Rectal smooth muscle tissue (tissue), 1 donor: ENCODE measurements around the gene TP53I13.

ENCODE experiments used
- H3K27ac ChIP-seq: one replicate; pipeline ENCODE4 v1.7.0; 2013; ENCODE audit warnings: low read depth, low read length, inconsistent platforms
- H3K27me3 ChIP-seq: one replicate; pipeline ENCODE4 v1.7.0; 2013; ENCODE audit warnings: low read length; ENCODE audit not compliant: control insufficient read depth, insufficient read depth
- H3K36me3 ChIP-seq: one replicate; pipeline ENCODE4 v1.7.0; 2013; ENCODE audit warnings: low read length; ENCODE audit not compliant: control insufficient read depth, insufficient read depth
- H3K4me1 ChIP-seq: one replicate; pipeline ENCODE4 v1.7.0; 2013; ENCODE audit warnings: low read length; ENCODE audit not compliant: control insufficient read depth, insufficient read depth
- H3K4me3 ChIP-seq: one replicate; pipeline ENCODE4 v1.7.0; 2013; ENCODE audit warnings: low read length
- H3K9ac ChIP-seq: one replicate; pipeline ENCODE4 v1.7.0; 2013; ENCODE audit warnings: low read length

The TP53I13 gene

GRCh38 chr17:29620779-29621500 lies 52.4 kb downstream of the TP53I13 start:
- Histone ChIP-seq H3K27me3 (no peaks in the 10 kb centered on the region), H3K36me3 (no peaks in the 10 kb centered on the region), H3K4me1 (peaks cover 23% of the 10 kb centered on the region), H3K4me3 (no peak overlapping the region), H3K27ac (peak overlapping the region; percentile 7), H3K9ac (no peak overlapping the region)

- no peaks in the 10 kb centered on the region for H3K36me3 ChIP-seq
- H3K27ac ChIP-seq = peak overlapping the region; percentile 82
- H3K9ac ChIP-seq = peak overlapping the region; percentile 32
- peak overlapping the region; percentile 69 for H3K4me3 ChIP-seq
- H3K27me3 ChIP-seq = no peaks in the 10 kb centered on the region
- peaks cover 15% of the 10 kb centered on the region for H3K4me1 ChIP-seq
These were observed 53.3 kb downstream of the TP53I13 start for GRCh38 chr17:29621751-29622194.
